Measurements from ENCODE around the gene RPS6KB2. TPM values are rescaled to one million over a fixed set of nuclear protein-coding genes. Genes with fewer than 3 reads are reported as not detected.

RPS6KB2 gene
- total RNA-seq, 1 experiment from 2014 or later = 36.6 TPM

DNA sequence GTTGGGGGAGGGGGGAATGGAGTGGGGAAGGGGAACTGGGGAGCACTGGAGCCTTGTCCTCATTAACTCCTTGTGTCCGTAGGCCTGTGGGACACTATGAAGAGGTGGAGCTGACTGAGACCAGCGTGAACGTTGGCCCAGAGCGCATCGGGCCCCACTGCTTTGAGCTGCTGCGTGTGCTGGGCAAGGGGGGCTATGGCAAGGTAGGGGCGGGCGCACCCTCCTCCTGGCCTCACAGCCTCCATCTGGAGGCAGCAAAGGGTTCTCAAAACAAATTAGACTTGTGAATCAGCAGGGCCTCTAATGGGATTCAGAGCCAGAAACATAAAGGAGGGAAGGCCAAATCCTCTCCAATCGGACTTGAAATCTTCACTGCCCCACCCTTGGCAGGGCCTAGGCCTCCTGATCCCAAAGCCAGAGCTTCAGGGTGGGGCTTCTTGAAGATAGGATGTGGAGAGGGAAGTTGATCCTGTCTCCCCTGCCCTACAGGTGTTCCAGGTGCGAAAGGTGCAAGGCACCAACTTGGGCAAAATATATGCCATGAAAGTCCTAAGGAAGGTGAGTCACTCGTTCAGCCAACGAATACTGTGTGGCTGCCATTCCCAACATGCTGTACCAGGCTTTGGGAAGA is 859 bp downstream of the RPS6KB2 start:
- no peak for DNase-seq (ENCODE audit: low read depth)

- DNase-seq (ENCODE audit: low read depth) = no peak
These were observed 1.4 kb downstream of the RPS6KB2 start for GRCh38 chr11:67429722-67430121.

GRCh38 chr11:67431346-67432249 is 3.3 kb downstream of the RPS6KB2 start:
- DNase-seq (ENCODE audit: low read depth) = no peak

DNA sequence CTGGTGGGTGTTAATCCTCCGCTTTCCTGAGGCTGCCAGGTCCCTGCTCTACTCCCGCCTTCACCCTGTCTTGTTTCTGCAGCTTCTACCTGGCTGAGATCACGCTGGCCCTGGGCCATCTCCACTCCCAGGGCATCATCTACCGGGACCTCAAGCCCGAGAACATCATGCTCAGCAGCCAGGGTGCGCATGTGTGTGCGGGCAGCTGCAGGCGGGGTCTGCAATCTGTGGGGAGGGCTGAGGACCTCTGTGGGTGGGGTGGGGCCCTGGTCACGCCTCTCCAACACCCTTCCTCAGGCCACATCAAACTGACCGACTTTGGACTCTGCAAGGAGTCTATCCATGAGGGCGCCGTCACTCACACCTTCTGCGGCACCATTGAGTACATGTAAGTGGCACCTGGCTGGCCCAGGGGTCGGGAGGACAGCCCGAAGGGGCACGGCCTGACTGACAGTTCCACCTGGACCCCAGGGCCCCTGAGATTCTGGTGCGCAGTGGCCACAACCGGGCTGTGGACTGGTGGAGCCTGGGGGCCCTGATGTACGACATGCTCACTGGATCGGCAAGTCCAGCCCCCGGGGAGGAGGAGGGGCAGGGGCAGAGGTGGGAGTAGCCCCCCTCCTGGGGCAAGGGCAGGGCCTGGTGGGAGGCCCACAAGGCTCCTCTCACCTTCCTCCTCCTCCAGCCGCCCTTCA is 4.5 kb downstream of the RPS6KB2 start:
- no peak for DNase-seq (ENCODE audit: low read depth)

- DNase-seq (ENCODE audit: low read depth) = peak; percentile 33
These were observed 5.5 kb downstream of the RPS6KB2 start for GRCh38 chr11:67433536-67434394.

- DNase-seq (ENCODE audit: low read depth) = no peak
These were observed 6.1 kb downstream of the RPS6KB2 start for GRCh38 chr11:67434395-67434881.

GRCh38 chr11:67435031-67435726 is 6.9 kb downstream of the RPS6KB2 start:
- peak; percentile 30 for DNase-seq (ENCODE audit: low read depth)

GRCh38 chr11:67435727-67436458 is 7.6 kb downstream of the RPS6KB2 start:
- no peak for DNase-seq (ENCODE audit: low read depth)

GRCh38 chr11:67436459-67437081 is 8.3 kb downstream of the RPS6KB2 start:
- DNase-seq (ENCODE audit: low read depth) = peak; percentile 32

- no peak for DNase-seq (ENCODE audit: low read depth)
These were observed 9.0 kb downstream of the RPS6KB2 start, which contains the start of gene PTPRCAP for GRCh38 chr11:67437082-67437808. Gene PTPRCAP (minus strand): TSS chr11:67437682. CDS start chr11:67437619, 63 bp downstream.

- no peak for DNase-seq (ENCODE audit: low read depth)
These were observed 9.5 kb downstream of the RPS6KB2 start for GRCh38 chr11:67437809-67438157.

DNA sequence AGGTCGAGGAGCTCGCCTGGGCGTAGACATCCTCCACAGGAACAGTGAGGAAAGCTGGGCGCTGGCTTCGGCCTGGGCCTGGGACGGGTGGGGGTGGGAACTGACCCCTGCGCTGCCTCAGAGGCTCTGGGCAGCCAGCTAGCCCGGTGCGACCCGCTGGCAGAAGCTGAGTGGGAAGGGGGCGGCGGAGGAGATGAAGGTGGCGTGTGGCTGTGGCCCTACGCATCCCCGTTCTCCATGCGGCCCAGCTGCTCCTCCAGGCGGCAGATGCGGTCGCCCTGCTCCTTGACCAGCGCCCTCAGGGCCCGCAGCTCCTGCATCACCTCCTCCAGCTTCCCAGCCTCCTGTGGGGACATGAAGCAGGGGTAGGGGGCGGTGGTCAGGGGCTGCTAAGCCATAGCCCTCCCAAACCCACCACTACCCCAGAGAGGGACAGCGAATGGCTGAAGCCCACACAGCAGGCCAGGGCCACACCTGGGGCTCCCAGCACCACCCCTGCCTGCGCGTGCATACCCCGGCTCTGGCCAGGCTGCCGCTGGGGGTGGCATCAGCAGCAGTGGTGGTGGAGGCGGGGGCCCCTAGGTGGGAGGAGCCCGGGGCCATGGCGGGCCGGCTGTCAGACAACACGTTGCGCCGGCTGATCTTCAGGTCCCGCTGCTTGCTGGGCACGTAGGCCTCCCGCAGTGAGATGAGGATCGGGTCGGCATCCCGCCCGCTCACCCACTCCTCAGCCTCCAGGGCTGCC is 10.0 kb downstream of the RPS6KB2 start:
- DNase-seq (ENCODE audit: low read depth) = no peak

- DNase-seq (ENCODE audit: low read depth) = peak; percentile 62
These were observed 11.3 kb downstream of the RPS6KB2 start for GRCh38 chr11:67439321-67440228.

GRCh38 chr11:67440229-67441097 is 12.2 kb downstream of the RPS6KB2 start:
- DNase-seq (ENCODE audit: low read depth) = no peak

DNA sequence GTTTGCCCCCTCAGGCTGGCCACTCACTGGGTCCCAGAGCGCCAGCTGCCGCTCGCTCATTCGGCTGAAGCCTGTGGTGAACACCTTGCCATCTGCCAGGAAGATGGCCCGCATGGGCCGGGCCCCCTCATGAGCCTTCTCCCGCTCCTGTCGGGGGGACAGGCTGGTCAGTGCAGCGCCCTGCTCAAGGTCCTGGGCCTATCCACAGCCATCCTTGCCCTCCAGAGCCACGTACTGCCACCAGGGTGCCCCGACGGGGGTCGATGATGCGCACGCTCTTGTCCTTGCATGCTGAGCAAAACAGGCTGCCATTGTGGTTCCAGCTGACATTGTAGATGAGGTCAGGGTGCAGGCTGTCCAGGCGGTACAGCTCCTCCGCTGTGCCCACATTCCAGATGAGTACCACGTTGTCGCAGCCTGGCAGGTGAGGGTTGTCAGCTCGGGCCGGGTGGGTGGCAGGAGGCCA is 12.8 kb downstream of the RPS6KB2 start:
- no peak for DNase-seq (ENCODE audit: low read depth)
